ENCODE data around the gene MRPS17.

The MRPS17 gene

DNA sequence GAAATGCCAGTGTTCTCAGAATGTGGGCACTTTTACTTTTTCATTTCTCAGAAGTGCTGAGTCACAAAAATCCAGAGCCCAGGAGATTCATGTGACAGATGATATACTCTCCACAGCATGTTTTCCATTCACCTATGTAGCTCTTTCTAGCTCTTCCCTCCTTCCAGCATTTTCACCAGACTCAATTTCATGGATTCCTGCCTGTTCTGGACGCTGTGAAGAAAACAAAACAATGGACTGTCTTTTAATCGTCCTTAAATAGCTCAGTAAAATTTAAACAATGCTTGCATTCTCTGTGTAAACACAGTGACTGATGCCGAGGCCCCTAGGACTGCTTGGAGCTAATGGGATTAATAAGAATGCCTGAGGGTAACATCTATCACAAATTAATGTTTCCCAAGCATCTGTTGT lies 38.9 kb upstream of the MRPS17 start (continued):
- TF ChIP-seq KLF10 (tag by site-specific recombination; IDR thresholded peaks at IDR 0.05) (no peak), TCF7L2 (IDR thresholded peaks at IDR 0.05; ENCODE audit: borderline replicate concordance, low read depth, low read length) (no peak), HOXD13 (CRISPR knock-in tag; IDR thresholded peaks at IDR 0.05; ENCODE audit: borderline replicate concordance) (no peak), ZNF155 (tag by site-specific recombination; IDR thresholded peaks at IDR 0.05) (no peak), ZNF548 (tag by site-specific recombination; IDR thresholded peaks at IDR 0.05) (no peak), ZNF132 (tag by site-specific recombination; IDR thresholded peaks at IDR 0.05; ENCODE audit: borderline replicate concordance) (no peak), ZNF121 (tag by site-specific recombination; IDR thresholded peaks at IDR 0.05) (no peak), ZNF311 (tag by site-specific recombination; IDR thresholded peaks at IDR 0.05; ENCODE audit: borderline replicate concordance) (no peak), ZNF248 (tag by site-specific recombination; IDR thresholded peaks at IDR 0.05) (no peak), KLF1 (tag by site-specific recombination; IDR thresholded peaks at IDR 0.05) (no peak), ZNF514 (tag by site-specific recombination; IDR thresholded peaks at IDR 0.05) (no peak), ZNF48 (tag by site-specific recombination; IDR thresholded peaks at IDR 0.05) (no peak)
- TF ChIP-seq, protein P1, sequence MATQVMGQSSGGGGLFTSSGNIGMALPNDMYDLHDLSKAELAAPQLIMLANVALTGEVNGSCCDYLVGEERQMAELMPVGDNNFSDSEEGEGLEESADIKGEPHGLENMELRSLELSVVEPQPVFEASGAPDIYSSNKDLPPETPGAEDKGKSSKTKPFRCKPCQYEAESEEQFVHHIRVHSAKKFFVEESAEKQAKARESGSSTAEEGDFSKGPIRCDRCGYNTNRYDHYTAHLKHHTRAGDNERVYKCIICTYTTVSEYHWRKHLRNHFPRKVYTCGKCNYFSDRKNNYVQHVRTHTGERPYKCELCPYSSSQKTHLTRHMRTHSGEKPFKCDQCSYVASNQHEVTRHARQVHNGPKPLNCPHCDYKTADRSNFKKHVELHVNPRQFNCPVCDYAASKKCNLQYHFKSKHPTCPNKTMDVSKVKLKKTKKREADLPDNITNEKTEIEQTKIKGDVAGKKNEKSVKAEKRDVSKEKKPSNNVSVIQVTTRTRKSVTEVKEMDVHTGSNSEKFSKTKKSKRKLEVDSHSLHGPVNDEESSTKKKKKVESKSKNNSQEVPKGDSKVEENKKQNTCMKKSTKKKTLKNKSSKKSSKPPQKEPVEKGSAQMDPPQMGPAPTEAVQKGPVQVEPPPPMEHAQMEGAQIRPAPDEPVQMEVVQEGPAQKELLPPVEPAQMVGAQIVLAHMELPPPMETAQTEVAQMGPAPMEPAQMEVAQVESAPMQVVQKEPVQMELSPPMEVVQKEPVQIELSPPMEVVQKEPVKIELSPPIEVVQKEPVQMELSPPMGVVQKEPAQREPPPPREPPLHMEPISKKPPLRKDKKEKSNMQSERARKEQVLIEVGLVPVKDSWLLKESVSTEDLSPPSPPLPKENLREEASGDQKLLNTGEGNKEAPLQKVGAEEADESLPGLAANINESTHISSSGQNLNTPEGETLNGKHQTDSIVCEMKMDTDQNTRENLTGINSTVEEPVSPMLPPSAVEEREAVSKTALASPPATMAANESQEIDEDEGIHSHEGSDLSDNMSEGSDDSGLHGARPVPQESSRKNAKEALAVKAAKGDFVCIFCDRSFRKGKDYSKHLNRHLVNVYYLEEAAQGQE (tag by site-specific recombination; IDR thresholded peaks at IDR 0.05), result no peak
- TF ChIP-seq, protein P2, sequence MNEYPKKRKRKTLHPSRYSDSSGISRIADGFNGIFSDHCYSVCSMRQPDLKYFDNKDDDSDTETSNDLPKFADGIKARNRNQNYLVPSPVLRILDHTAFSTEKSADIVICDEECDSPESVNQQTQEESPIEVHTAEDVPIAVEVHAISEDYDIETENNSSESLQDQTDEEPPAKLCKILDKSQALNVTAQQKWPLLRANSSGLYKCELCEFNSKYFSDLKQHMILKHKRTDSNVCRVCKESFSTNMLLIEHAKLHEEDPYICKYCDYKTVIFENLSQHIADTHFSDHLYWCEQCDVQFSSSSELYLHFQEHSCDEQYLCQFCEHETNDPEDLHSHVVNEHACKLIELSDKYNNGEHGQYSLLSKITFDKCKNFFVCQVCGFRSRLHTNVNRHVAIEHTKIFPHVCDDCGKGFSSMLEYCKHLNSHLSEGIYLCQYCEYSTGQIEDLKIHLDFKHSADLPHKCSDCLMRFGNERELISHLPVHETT (tag by site-specific recombination; IDR thresholded peaks at IDR 0.05), result no peak

DNA sequence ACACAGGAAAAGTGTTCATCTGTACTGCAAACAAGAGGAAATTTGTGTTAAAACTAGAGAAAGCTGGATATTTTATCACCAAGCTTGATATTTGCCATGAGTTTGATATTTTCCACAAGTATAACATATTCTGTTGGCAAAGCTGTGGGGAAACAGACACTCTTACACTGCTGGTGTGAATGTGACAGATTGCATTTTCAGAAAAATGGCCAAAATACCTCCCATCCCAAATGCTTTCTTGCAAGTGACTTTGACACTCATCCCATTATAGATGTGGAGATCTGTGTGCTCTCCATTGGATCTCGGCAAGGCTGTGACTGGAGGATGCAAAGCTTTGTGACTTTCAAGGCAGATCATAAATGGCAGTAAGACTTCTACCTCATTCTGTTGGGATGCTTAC lies 33.9 kb upstream of the MRPS17 start:
- no peak overlapping the region for H3K27ac ChIP-seq (ENCODE audit: extremely low read depth, low read depth, low read length)
- no peaks in the 10 kb centered on the region for H3K9me3 ChIP-seq (ENCODE audit: control insufficient read depth, insufficient read depth, low read depth, low read length)
- POLR2A ChIA-PET, result no interaction called here
- no peak for TF ChIP-seq ZBTB48 (tag by site-specific recombination; IDR thresholded peaks at IDR 0.05)
- TF ChIP-seq ZNF211 (tag by site-specific recombination; IDR thresholded peaks at IDR 0.05; ENCODE audit: low read depth), result no peak
- no peak for TF ChIP-seq ZNF394 (tag by site-specific recombination; IDR thresholded peaks at IDR 0.05; ENCODE audit: borderline replicate concordance)
- TF ChIP-seq ZNF19 (tag by site-specific recombination; IDR thresholded peaks at IDR 0.05; ENCODE audit: low read depth), result no peak
- TF ChIP-seq, protein P3, sequence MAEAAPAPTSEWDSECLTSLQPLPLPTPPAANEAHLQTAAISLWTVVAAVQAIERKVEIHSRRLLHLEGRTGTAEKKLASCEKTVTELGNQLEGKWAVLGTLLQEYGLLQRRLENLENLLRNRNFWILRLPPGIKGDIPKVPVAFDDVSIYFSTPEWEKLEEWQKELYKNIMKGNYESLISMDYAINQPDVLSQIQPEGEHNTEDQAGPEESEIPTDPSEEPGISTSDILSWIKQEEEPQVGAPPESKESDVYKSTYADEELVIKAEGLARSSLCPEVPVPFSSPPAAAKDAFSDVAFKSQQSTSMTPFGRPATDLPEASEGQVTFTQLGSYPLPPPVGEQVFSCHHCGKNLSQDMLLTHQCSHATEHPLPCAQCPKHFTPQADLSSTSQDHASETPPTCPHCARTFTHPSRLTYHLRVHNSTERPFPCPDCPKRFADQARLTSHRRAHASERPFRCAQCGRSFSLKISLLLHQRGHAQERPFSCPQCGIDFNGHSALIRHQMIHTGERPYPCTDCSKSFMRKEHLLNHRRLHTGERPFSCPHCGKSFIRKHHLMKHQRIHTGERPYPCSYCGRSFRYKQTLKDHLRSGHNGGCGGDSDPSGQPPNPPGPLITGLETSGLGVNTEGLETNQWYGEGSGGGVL (tag by site-specific recombination; IDR thresholded peaks at IDR 0.05), result no peak
- TF ChIP-seq, protein P4, sequence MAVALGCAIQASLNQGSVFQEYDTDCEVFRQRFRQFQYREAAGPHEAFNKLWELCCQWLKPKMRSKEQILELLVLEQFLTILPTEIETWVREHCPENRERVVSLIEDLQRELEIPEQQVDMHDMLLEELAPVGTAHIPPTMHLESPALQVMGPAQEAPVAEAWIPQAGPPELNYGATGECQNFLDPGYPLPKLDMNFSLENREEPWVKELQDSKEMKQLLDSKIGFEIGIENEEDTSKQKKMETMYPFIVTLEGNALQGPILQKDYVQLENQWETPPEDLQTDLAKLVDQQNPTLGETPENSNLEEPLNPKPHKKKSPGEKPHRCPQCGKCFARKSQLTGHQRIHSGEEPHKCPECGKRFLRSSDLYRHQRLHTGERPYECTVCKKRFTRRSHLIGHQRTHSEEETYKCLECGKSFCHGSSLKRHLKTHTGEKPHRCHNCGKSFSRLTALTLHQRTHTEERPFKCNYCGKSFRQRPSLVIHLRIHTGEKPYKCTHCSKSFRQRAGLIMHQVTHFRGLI (tag by site-specific recombination; IDR thresholded peaks at IDR 0.05), result no peak
- no peak for TF ChIP-seq YY2 (tag by site-specific recombination; IDR thresholded peaks at IDR 0.05)
- TF ChIP-seq, protein P5, sequence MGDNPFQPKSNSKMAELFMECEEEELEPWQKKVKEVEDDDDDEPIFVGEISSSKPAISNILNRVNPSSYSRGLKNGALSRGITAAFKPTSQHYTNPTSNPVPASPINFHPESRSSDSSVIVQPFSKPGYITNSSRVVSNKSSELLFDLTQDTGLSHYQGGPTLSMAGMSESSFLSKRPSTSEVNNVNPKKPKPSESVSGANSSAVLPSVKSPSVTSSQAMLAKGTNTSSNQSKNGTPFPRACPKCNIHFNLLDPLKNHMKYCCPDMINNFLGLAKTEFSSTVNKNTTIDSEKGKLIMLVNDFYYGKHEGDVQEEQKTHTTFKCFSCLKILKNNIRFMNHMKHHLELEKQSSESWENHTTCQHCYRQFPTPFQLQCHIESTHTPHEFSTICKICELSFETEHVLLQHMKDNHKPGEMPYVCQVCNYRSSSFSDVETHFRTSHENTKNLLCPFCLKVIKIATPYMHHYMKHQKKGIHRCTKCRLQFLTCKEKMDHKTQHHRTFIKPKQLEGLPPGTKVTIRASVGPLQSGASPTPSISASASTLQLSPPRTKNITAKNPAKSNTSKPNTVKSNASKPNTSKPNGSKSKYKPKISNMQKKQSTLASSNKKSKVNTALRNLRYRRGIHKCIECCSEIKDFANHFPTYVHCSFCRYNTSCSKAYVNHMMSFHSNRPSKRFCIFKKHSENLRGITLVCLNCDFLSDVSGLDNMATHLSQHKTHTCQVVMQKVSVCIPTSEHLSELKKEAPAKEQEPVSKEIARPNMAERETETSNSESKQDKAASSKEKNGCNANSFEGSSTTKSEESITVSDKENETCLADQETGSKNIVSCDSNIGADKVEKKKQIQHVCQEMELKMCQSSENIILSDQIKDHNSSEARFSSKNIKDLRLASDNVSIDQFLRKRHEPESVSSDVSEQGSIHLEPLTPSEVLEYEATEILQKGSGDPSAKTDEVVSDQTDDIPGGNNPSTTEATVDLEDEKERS (tag by site-specific recombination; IDR thresholded peaks at IDR 0.05), result no peak
- no peak for TF ChIP-seq KLF1 (tag by site-specific recombination; IDR thresholded peaks at IDR 0.05)
- CTCF ChIA-PET, result no interaction called here
- peaks cover 0 to 3% of the 10 kb centered on the region in 2 experiments; a peak in 2 of 3 replicates for H3K36me3 ChIP-seq (ENCODE audit: control insufficient read depth in 2 of 2, insufficient read depth in 1 of 2, low read length in 2 of 2)
- H3K4me3 ChIP-seq (ENCODE audit: low read depth, low read length), result no peak overlapping the region
- H3K4me1 ChIP-seq (ENCODE audit: control insufficient read depth, insufficient read depth, low read length), result no peaks in the 10 kb centered on the region
